ENCODE measurements around the gene CAMK2G.

CAMK2G gene

DNA sequence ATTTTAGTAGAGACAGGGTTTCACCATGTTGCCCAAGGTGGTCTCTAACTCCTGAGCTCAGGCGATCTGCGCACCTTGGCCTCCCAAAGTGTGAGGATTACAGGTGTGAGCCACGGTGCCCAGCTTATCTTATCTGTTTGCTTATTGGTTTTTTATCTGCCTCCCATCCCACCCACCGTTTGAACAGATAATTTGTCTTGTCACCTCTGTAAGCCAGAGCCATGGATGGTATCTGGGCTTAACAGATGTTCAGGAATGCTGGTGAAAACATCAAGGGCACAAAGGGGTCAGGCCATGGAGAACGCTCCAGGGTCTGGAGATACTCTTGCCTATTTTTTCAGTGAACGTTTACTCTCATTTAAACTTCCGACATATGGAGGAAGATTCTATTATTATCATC lies 51.0 kb downstream of the CAMK2G start:
- no peaks in the 10 kb centered on the region for H3K4me1 ChIP-seq (ENCODE audit: insufficient read depth, low read length, severe bottlenecking)
- no peaks in the 10 kb centered on the region for H3K9me3 ChIP-seq (ENCODE audit: low read length)
- no peak overlapping the region for H3K4me3 ChIP-seq (ENCODE audit: low read depth, low read length, poor library complexity, severe bottlenecking)
- H3F3A ChIP-seq (ENCODE audit: insufficient read depth, low read length) = no peaks in the 10 kb centered on the region
- no peaks in the 10 kb centered on the region for H3K9me2 ChIP-seq (ENCODE audit: low read depth, low read length)
- no peaks in the 10 kb centered on the region for H3K79me2 ChIP-seq (ENCODE audit: insufficient read depth, low read length)
- H3K27me3 ChIP-seq (ENCODE audit: insufficient read depth, low read length) = no peaks in the 10 kb centered on the region
- TF ChIP-seq EZH2 (IDR thresholded peaks at IDR 0.05; ENCODE audit: borderline replicate concordance, low read length) = no peak
- TF ChIP-seq, protein P1, sequence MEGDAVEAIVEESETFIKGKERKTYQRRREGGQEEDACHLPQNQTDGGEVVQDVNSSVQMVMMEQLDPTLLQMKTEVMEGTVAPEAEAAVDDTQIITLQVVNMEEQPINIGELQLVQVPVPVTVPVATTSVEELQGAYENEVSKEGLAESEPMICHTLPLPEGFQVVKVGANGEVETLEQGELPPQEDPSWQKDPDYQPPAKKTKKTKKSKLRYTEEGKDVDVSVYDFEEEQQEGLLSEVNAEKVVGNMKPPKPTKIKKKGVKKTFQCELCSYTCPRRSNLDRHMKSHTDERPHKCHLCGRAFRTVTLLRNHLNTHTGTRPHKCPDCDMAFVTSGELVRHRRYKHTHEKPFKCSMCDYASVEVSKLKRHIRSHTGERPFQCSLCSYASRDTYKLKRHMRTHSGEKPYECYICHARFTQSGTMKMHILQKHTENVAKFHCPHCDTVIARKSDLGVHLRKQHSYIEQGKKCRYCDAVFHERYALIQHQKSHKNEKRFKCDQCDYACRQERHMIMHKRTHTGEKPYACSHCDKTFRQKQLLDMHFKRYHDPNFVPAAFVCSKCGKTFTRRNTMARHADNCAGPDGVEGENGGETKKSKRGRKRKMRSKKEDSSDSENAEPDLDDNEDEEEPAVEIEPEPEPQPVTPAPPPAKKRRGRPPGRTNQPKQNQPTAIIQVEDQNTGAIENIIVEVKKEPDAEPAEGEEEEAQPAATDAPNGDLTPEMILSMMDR (IDR thresholded peaks at IDR 0.05; ENCODE audit: low read length) = no peak
- no peak overlapping the region for H2AFZ ChIP-seq (ENCODE audit: low read length)
- no peak overlapping the region for H3K9ac ChIP-seq (ENCODE audit: low read length)
- no peak overlapping the region for H3K4me2 ChIP-seq (ENCODE audit: low read length)
- H3K36me3 ChIP-seq (ENCODE audit: insufficient read depth, low read length) = peaks cover 20% of the 10 kb centered on the region
- H4K20me1 ChIP-seq (ENCODE audit: insufficient read depth, low read length) = no peaks in the 10 kb centered on the region
- H3K27ac ChIP-seq (ENCODE audit: low read depth, low read length, poor library complexity, severe bottlenecking) = no peak overlapping the region

DNA sequence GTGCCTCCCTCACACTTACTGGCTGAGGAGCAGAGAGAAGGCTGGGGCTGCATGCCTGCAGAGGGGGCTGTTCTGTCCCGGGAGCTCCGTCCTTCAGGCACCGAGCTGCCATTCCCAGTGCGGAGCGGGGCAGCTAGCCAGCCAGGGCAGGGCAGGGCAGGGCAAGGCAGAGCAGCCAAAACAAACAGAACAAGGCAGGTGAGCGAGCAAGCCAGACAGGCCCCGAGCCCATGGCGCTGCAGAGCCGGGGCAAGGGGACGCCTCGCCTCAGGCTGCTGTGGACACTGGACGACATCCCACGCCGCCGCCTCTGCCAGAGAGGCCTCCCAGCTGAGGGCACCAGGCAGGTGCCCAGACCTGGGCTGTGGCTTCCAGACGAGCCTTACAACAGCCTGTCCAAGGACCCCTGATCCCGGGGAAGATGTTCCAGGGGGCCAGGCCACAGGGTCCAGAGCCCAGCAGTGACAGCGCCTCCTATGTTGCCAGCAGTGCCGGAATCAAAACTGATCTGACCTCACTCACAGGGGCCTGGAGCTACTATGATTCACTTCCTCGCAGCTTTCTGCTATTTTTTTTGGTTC lies 54.8 kb downstream of the CAMK2G start:
- Histone ChIP-seq H3K27ac (ENCODE audit: low read depth, low read length, poor library complexity, severe bottlenecking) (no peak overlapping the region), H3K36me3 (ENCODE audit: insufficient read depth, low read length) (peaks cover 39% of the 10 kb centered on the region), H3K27me3 (ENCODE audit: insufficient read depth, low read length) (no peaks in the 10 kb centered on the region), H3K4me1 (ENCODE audit: insufficient read depth, low read length, severe bottlenecking) (no peaks in the 10 kb centered on the region), H3K79me2 (ENCODE audit: insufficient read depth, low read length) (no peaks in the 10 kb centered on the region), H3K4me2 (ENCODE audit: low read length) (no peak overlapping the region), H3K9me2 (ENCODE audit: low read depth, low read length) (no peaks in the 10 kb centered on the region), H3K9ac (ENCODE audit: low read length) (no peak overlapping the region), H3K9me3 (ENCODE audit: low read length) (no peaks in the 10 kb centered on the region), H2AFZ (ENCODE audit: low read length) (no peak overlapping the region), H3F3A (ENCODE audit: insufficient read depth, low read length) (no peaks in the 10 kb centered on the region), H4K20me1 (ENCODE audit: insufficient read depth, low read length) (no peaks in the 10 kb centered on the region), H3K4me3 (ENCODE audit: low read depth, low read length, poor library complexity, severe bottlenecking) (no peak overlapping the region)
- TF ChIP-seq EZH2 (IDR thresholded peaks at IDR 0.05; ENCODE audit: borderline replicate concordance, low read length) = no peak
- TF ChIP-seq, protein P1 (IDR thresholded peaks at IDR 0.05; ENCODE audit: low read length) = no peak

DNA sequence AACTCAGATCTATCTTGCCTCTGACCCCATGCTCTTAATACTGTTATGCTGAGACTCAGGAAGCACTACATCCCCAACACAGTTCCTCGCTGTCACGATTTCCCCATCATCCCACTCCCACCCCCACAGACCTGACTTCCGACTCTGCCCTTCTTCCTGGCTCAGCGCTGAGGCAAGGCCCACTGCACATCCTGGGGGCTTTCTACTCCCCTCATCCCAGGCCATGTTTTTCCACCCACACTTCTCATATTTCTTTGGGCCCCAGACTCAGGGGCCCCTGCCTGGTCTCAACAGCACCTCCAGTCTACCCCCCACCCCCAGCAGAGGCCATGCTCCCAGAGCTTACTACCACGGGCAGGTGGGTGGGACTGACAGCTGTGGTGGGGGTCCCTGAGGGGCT lies 55.3 kb downstream of the CAMK2G start:
- no peaks in the 10 kb centered on the region for H3K4me1 ChIP-seq (ENCODE audit: insufficient read depth, low read length, severe bottlenecking)
- no peaks in the 10 kb centered on the region for H3K79me2 ChIP-seq (ENCODE audit: insufficient read depth, low read length)
- no peak overlapping the region for H3K27ac ChIP-seq (ENCODE audit: low read depth, low read length, poor library complexity, severe bottlenecking)
- no peak overlapping the region for H2AFZ ChIP-seq (ENCODE audit: low read length)
- no peaks in the 10 kb centered on the region for H3K9me2 ChIP-seq (ENCODE audit: low read depth, low read length)
- no peaks in the 10 kb centered on the region for H4K20me1 ChIP-seq (ENCODE audit: insufficient read depth, low read length)
- H3F3A ChIP-seq (ENCODE audit: insufficient read depth, low read length) = no peaks in the 10 kb centered on the region
- no peaks in the 10 kb centered on the region for H3K9me3 ChIP-seq (ENCODE audit: low read length)
- no peak overlapping the region for H3K9ac ChIP-seq (ENCODE audit: low read length)
- H3K27me3 ChIP-seq (ENCODE audit: insufficient read depth, low read length) = no peaks in the 10 kb centered on the region
- peaks cover 39% of the 10 kb centered on the region for H3K36me3 ChIP-seq (ENCODE audit: insufficient read depth, low read length)
- no peak overlapping the region for H3K4me3 ChIP-seq (ENCODE audit: low read depth, low read length, poor library complexity, severe bottlenecking)
- no peak overlapping the region for H3K4me2 ChIP-seq (ENCODE audit: low read length)
- no peak for TF ChIP-seq EZH2 (IDR thresholded peaks at IDR 0.05; ENCODE audit: borderline replicate concordance, low read length)
- TF ChIP-seq, protein P1 (IDR thresholded peaks at IDR 0.05; ENCODE audit: low read length) = no peak
